ENCODE measurements around the gene TMEM178B. TPM values are rescaled to one million over a fixed set of nuclear protein-coding genes. Genes with fewer than 3 reads are reported as not detected.
"Not testable (repeated sequence)": the region's sequence is repeated elsewhere in the genome, so short reads cannot be mapped to it uniquely, and the experiment has no call there.

Gene TMEM178B
- total RNA-seq, 2 experiments from 2014 or later, result not detected

DNA sequence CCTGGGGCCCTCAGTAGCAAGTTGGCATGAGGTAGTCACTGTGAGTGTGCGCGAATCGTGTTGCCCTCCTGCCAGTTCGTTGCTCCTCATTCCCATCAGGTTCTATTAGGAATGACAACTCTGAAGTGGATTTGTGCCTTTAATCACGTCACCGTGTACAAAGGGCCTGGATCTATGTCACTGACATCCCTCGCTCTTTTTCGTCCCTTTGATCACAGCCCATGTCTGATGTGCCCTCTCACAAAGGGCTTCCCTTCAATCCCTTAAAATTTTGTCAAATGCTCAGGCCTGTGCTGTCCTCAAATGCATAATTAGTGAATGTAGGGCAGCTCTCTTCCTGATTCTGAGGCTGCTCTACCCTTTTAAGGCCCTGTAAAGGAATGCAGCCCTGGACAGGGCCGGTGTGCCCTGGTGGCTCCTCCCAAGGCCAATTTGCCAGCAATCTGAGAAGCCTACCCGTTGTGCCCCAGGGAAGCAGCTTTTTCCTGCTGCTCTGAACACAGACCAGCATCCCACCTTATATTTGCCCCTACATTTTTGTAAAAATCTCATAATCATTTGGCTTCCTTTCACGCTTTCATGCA is 93.6 kb downstream of the TMEM178B start:
- Histone ChIP-seq H3K4me1 (ENCODE audit: insufficient read depth, low read length) (no peaks in the 10 kb centered on the region), H3K36me3 (ENCODE audit: insufficient read depth, low read length) (no peaks in the 10 kb centered on the region), H3K9me3 (ENCODE audit: control insufficient read depth in 1 of 2, insufficient read depth in 1 of 2, low read length in 2 of 2) (no peaks in the 10 kb centered on the region), H3K27me3 (ENCODE audit: control insufficient read depth in 1 of 2, insufficient read depth in 2 of 2, low read length in 2 of 2) (peaks cover 0 to 2% of the 10 kb centered on the region in 2 experiments), H3K4me3 (ENCODE audit: low read length) (no peak overlapping the region), H3K27ac (ENCODE audit: low read depth in 1 of 2, low read length in 2 of 2) (no peak overlapping the region)
- TF ChIP-seq, protein P1, sequence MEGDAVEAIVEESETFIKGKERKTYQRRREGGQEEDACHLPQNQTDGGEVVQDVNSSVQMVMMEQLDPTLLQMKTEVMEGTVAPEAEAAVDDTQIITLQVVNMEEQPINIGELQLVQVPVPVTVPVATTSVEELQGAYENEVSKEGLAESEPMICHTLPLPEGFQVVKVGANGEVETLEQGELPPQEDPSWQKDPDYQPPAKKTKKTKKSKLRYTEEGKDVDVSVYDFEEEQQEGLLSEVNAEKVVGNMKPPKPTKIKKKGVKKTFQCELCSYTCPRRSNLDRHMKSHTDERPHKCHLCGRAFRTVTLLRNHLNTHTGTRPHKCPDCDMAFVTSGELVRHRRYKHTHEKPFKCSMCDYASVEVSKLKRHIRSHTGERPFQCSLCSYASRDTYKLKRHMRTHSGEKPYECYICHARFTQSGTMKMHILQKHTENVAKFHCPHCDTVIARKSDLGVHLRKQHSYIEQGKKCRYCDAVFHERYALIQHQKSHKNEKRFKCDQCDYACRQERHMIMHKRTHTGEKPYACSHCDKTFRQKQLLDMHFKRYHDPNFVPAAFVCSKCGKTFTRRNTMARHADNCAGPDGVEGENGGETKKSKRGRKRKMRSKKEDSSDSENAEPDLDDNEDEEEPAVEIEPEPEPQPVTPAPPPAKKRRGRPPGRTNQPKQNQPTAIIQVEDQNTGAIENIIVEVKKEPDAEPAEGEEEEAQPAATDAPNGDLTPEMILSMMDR (IDR thresholded peaks at IDR 0.05), result no peak
- ChIA-PET CTCF (no interaction called here), POLR2A (no interaction called here)
- Mint-ChIP-seq H3K27ac (no peak overlapping the region), H3K4me1 (ENCODE audit: low read depth) (no peaks in the 10 kb centered on the region), H3K36me3 (ENCODE audit: low read depth) (no peaks in the 10 kb centered on the region), H3K9me3 (no peaks in the 10 kb centered on the region), H3K27me3 (peaks cover 12% of the 10 kb centered on the region), H3K4me3 (no peak overlapping the region)
- intact Hi-C loops (cut with DNase I, micrococcal nuclease), result no loop called here
- DNase-seq (no peak), ATAC-seq (ENCODE audit: poor library complexity) (no peak)

DNA sequence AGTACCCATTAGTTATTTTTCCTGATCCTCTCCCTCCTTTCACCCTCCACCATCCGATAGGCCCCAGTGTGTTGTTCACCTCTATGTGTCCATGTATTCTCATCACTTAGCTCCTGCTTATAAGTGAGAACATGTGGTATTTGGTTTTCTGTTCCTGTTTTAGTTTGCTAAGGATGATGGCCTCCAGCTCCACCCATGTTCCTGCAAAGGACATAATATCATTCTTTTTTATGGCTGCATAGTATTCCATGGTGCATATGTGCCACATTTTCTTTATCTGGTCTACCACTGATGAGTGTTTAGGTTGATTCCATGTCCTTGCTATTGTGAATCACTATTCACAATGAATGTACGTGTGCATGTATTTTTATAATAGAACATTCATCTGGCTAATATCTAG is 95.3 kb downstream of the TMEM178B start:
- H3K4me1 Mint-ChIP-seq (ENCODE audit: low read depth); H3K9me3 ChIP-seq (ENCODE audit: control insufficient read depth in 1 of 2, insufficient read depth in 1 of 2, low read length in 2 of 2); CTCF ChIA-PET; H3K36me3 Mint-ChIP-seq (ENCODE audit: low read depth); H3K4me3 ChIP-seq (ENCODE audit: low read length); H3K36me3 ChIP-seq (ENCODE audit: insufficient read depth, low read length); H3K27me3 ChIP-seq (ENCODE audit: control insufficient read depth in 1 of 2, insufficient read depth in 2 of 2, low read length in 2 of 2); intact Hi-C loops (cut with DNase I, micrococcal nuclease); ATAC-seq (ENCODE audit: poor library complexity); H3K4me3 Mint-ChIP-seq; H3K9me3 Mint-ChIP-seq; DNase-seq; POLR2A ChIA-PET; H3K4me1 ChIP-seq (ENCODE audit: insufficient read depth, low read length); H3K27ac Mint-ChIP-seq; H3K27ac ChIP-seq (ENCODE audit: low read depth in 1 of 2, low read length in 2 of 2): not testable (repeated sequence)
- peaks cover 12% of the 10 kb centered on the region for H3K27me3 Mint-ChIP-seq

DNA sequence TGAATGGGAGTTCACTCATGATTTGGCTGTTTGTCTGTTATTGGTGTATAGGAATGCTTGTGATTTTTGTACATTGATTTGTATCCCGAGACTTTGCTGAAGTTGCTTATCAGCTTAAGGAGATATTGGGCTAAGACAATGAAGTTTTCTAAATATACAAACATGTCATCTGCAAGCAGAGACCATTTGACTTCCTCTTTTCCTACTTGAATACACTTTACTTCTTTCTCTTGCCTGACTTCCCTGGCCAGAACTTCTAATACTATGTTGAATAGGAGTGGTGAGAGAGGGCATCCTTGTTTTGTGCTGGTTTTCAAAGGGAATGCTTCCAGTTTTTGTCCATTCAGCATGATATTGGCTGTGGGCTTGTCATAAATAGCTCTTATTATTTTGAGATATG is 101.9 kb downstream of the TMEM178B start:
- H3K4me3 Mint-ChIP-seq; H3K36me3 ChIP-seq (ENCODE audit: insufficient read depth, low read length); H3K4me3 ChIP-seq (ENCODE audit: low read length); H3K27me3 ChIP-seq (ENCODE audit: control insufficient read depth in 1 of 2, insufficient read depth in 2 of 2, low read length in 2 of 2); intact Hi-C loops (cut with DNase I, micrococcal nuclease); DNase-seq; CTCF ChIA-PET; H3K9me3 ChIP-seq (ENCODE audit: control insufficient read depth in 1 of 2, insufficient read depth in 1 of 2, low read length in 2 of 2); H3K27ac ChIP-seq (ENCODE audit: low read depth in 1 of 2, low read length in 2 of 2); POLR2A ChIA-PET; H3K27ac Mint-ChIP-seq; H3K4me1 Mint-ChIP-seq (ENCODE audit: low read depth); H3K36me3 Mint-ChIP-seq (ENCODE audit: low read depth); H3K4me1 ChIP-seq (ENCODE audit: insufficient read depth, low read length); H3K9me3 Mint-ChIP-seq; ATAC-seq (ENCODE audit: poor library complexity): not testable (repeated sequence)
- H3K27me3 Mint-ChIP-seq, result peaks cover 19% of the 10 kb centered on the region

DNA sequence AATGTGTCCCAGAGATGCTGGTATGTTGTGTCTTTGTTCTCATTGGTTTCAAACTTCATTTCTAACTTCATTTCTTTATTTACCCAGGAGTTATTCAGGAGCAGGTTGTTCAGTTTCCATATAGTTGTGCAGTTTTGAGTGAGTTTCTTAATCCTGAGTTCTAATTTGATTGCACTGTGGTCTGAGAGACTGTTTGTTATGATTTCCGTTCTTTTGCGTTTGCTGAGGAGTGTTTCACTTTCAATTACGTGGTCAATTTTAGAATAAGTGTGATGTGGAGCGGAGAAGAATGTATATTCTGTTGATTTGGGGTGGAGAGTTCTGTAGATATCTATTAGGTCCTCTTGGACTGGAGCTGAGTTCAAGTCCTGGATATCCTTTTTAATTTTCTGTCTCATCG is 103.3 kb downstream of the TMEM178B start:
- intact Hi-C loops (cut with DNase I, micrococcal nuclease); H3K27ac ChIP-seq (ENCODE audit: low read depth in 1 of 2, low read length in 2 of 2); H3K9me3 Mint-ChIP-seq; POLR2A ChIA-PET; H3K9me3 ChIP-seq (ENCODE audit: control insufficient read depth in 1 of 2, insufficient read depth in 1 of 2, low read length in 2 of 2); ATAC-seq (ENCODE audit: poor library complexity); H3K27ac Mint-ChIP-seq; H3K4me1 Mint-ChIP-seq (ENCODE audit: low read depth); H3K27me3 ChIP-seq (ENCODE audit: control insufficient read depth in 1 of 2, insufficient read depth in 2 of 2, low read length in 2 of 2); H3K4me3 ChIP-seq (ENCODE audit: low read length); H3K4me1 ChIP-seq (ENCODE audit: insufficient read depth, low read length); H3K36me3 Mint-ChIP-seq (ENCODE audit: low read depth); H3K36me3 ChIP-seq (ENCODE audit: insufficient read depth, low read length); CTCF ChIA-PET: not testable (repeated sequence)
- peak in 1 of 14 experiments; percentile 24 for DNase-seq
- peak overlapping the region; percentile 18 for H3K4me3 Mint-ChIP-seq
- H3K27me3 Mint-ChIP-seq, result peaks cover 19% of the 10 kb centered on the region

Data from CD4-positive, alpha-beta T cell (primary cell).